Activated CD8-positive, alpha-beta memory T cell treated with anti-CD3 and anti-CD28 coated beads for 48 hours (primary cell): ENCODE results near the gene HLA-DOA.

Experiments
- DNase-seq, 3 experiments: peaks; one replicate each; pipeline ENCODE4 v3.0.0-alpha.2; 2020; ENCODE audit warnings: low read depth in 2 of 3, low spot score in 2 of 3

HLA-DOA gene

DNA sequence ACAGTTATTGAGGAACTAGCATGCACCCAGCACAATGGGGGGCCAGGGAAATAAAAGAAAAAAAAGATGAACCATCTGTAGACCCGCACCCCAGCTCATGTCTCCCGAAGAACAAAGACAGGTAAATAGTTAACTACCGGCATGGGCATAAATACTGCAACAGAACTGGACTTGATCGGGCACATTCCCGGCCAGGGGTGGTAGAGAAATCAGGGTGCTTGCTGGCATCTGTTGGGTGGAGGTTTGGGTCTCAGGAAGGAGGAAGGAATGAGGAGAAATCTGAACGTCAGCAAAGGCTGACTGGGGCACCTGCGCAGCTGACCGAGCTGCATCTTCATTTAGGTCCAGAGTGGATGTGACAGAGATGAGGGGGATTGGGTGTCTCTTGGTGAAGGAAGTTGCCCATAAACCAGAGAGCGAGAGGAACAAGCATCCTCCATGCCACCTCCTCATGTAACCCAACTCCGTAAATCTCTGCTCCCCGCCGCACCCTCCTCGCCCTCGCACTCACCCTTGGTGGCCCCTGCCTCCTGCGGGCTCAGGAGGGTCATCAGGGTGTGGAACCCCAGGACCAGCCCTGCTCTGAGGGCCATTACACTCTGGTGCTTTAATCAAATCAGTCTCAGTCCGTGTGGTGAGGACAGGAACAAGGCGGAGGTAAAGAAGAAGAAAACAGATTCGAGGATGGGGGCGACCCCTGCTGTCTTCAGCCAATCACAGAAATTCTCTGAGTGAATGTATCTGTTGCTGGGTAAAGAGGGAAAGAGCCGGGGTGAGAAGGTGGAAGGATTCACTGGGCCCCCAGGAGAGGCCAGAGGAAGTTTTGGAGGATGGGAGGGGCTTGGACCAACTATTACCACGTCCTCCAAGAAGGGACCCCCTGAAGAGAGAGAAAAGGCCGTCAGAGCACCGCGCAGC lies at the start of gene HLA-DOA:
HLA-DOA (minus strand) TSS at position 648 of the 918 bp plus-strand sequence.
- DNase-seq = peak in 1 of 3 experiments; percentile 14

DNA sequence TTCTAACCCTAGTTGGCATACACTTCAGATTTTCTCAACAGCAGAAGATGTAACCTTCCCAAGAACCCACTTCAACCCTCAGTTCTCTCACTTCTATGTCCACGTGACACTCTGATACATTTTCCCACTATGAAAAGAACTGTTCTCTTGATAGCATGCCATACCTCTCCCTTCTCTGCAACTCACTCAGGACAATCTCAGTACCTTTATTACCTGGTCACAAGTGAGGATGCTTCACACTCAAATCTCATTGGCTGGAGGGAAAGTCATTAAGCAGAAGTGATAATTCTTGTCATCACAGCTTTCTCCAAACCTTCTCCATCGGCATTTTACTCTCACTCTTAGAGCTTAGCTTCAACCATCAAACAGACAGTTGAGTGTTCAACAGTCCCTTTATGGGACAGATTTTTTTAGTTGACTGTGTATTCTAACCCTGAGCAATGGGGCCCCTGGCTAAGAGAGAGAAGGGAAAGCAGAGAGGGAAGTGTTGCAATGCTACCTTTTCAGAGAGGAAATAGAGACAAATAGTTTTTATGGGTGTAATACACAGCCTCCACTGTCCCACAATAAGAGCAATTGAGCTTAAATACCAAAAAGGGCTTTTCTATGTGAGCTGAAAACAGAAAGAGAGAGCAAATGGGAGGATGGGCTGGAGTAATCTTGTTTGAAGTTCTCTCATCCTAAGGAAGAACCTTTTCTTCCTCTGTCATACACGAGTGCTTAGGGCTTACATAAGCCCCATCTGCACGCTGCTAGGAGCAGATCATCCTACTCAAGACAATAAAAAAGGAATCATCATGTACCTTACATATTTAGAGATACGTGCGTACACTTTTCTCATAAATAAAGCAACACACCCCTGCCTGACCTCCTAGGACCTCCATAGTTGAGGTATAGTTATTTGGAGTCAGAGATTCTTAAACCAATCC lies 48.1 kb upstream of the HLA-DOA start:
- DNase-seq = no peak

DNA sequence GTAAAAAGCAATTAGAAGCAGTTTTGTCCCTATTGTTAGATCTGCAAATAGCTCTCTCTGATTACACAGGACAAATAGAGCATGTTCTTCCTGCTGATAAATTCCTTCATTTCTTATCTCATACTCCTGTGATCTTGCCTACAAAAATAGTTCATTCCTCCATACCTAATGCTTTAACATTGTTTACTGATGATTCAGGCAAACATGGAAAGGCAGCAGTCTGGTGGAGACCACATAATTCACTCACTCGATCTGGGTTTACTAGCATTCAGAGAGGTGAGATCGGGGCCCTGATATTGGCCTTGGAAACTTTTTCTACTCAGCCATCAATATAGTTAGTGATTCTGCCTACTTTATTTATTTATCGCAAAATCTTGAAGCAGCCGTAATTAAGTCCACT lies 43.8 kb upstream of the HLA-DOA start:
- no peak for DNase-seq

GRCh38 chr6:33052627-33053026 lies 43.2 kb upstream of the HLA-DOA start:
- no peak for DNase-seq

- no peak for DNase-seq
These were observed 40.8 kb upstream of the HLA-DOA start for GRCh38 chr6:33050014-33050810.

DNA sequence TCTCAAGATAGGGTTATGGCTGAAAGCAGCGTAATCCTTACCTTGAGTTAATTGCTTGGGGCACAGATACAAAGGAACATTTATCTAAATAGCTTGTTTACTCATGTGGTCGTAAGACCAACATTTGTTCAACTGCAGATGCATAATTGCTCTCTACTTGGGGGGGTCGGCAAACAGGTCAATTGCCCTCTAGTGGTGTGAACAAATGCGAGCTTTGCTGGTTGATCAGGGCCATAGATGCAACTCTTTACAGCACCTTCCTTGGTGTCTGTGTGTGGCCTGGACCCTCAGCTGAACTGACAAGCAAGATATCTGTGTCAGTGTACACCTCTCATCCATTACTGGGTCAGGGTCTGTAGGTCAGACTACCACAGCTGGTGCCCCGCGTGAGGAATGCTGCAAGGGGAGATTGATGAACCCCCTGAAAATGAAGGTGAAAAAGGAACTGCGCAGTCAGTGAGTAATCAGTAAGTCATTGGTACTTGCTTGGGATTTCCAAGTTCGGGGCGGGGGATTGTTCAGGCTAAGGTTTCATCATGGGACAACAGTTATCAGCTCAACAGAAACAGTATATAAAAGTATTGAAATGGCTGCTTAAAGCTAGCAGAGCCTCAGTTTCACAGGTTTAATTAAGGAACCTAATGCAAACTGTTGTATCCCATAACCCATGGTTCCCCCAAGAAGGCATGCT lies 40.1 kb upstream of the HLA-DOA start:
- DNase-seq = no peak

DNA sequence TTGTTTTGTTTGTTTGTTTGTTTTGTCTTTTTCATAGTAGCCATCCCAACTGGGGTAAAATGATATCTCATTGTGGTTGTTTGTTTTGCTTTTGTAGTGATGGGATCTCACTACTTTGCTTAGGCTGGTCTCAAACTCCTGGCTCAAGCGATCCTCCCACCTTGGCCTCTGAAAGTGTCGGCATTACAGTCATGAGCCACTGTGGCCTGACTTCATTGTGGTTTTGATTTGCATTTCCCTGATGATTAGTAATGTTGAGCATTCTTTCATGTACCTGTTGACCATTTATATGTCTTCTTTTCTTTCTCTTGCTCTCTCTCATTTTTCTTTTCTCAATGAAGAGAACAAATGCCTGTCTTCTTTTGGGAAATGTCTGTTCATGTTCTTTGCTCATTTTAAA lies 30.8 kb upstream of the HLA-DOA start:
- no peak for DNase-seq

- no peak for DNase-seq
These were observed 27.1 kb upstream of the HLA-DOA start for GRCh38 chr6:33036535-33036934.

- DNase-seq = no peak
These were observed 25.2 kb upstream of the HLA-DOA start for GRCh38 chr6:33034554-33034953.

DNA sequence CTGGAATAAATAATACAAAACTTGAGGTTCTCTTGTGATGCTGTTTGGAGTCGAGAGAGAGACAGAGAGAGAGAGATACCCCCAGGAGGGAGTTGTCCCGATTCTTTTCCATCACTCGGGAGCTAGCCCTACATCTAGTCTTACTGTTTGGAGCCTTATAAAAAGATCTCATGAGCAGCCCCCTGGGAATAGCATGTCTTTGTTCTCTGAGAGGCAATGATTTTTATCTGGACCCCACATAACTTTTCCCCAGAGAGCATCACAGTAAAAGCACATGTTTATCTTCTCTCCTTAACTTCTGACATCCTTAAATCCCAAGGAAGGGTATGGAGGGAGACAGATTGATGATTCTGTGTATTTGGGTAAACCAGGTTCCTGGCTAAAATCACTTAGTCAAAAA lies 20.9 kb upstream of the HLA-DOA start:
- no peak for DNase-seq

- DNase-seq = no peak
These were observed 20.2 kb upstream of the HLA-DOA start for GRCh38 chr6:33029328-33030184.

- no peak for DNase-seq
These were observed 18.9 kb upstream of the HLA-DOA start for GRCh38 chr6:33028220-33028849.

DNA sequence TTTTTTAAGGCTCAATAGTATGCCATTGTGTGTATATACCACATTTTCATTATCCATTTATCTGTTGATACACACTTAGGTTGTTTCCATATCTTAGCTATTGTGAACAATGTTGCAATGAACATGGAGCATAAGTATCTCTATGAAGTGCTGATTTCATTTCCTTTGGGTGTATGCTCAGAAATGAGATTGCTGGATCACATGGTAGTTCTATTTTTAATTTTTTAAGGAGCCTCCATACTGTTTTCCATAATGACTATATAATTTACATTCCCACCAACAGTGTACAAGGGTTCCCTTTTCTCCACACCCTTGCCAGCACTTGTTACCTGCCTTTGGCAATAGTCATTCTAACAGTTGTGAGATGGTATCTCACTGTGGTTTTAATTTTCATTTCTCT lies 15.1 kb upstream of the HLA-DOA start:
- no peak for DNase-seq

- DNase-seq = no peak
These were observed 14.1 kb upstream of the HLA-DOA start for GRCh38 chr6:33023536-33023935.

- no peak for DNase-seq
These were observed 12.5 kb upstream of the HLA-DOA start for GRCh38 chr6:33021917-33022316.

GRCh38 chr6:33019372-33019771 lies 10.0 kb upstream of the HLA-DOA start:
- DNase-seq = no peak

DNA sequence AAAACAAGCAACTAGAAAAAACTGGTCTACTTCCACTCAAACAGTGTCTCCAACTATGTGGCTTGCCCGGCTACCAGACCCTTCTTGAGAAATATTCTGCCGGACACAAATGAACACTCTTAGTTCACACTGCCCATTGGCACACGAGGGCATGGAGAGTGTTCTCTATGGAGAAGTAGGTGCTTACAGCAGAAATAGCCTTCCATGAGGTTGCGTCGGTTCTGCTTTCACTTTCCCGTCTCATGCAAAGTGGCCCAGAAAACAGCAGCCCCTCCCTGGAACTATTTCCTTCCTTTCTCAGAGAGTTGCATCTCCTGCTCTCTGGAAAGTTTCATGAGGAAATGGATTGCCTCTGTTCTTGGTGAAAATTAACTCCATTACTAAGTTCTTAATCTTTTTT lies 9.5 kb upstream of the HLA-DOA start:
- DNase-seq = no peak

DNA sequence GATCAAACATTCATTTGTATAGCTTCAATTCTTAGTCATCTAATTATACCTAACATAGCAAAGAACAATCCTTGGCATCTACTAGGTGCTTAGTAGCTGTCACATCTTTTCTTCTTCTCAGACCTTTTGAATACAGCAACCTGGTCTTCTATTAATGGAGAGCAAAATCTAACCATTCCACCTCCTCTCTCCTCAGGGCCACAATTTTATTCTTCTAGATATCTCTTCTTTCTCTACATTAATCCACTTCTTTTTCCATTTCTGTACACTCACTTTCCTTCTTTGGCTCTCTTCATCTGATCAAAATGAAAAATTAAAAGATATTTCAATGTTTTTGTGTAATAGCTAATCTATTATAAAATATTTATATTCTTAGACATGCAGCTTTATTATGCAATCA lies 9.0 kb upstream of the HLA-DOA start:
- DNase-seq = no peak

DNA sequence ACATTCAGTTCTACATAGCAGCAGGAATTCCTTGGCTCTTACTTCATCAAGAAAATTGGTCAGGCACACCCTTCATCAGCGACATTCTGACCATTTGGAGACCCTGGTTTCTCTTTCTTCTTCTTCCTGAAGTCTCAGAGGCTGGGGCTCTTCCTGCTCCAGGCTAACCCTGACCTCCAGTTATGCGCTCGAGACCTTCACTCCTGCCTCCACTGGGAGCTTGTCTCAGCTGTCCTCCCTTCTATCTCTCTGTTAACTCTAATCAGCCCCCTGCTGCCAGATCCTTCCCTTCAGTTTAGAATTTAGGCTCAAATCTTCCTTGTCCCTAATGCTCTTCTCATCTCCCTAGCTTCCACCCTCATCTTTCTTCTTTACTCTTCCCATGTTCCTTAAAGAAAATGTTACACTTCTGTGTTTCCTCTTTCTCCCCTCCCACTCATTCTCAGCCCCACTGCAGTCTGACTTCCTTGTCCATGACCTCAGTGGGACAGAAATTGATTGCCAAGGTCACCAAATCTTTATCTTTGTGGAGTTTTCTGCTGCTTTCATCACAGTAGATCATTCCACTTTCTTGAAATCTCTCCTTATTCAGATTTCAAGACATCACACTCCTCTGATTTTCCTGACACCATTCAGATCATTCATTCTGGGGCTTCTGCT lies 8.4 kb upstream of the HLA-DOA start:
- no peak for DNase-seq
